Measurements from ENCODE around the gene SARNP. TPM values are rescaled to one million over a fixed set of nuclear protein-coding genes. Genes with fewer than 3 reads are reported as not detected.

The SARNP gene
- total and polyA plus RNA-seq, 2 experiments from 2014 or later: 103 to 118 TPM

GRCh38 chr12:55724940-55725309, 92.6 kb downstream of the SARNP start:
- no peaks in the 10 kb centered on the region for H3K36me3 ChIP-seq (replicated peaks; ENCODE audit: insufficient read depth, low read depth)
- H3K27me3 ChIP-seq: no peaks in the 10 kb centered on the region
- no peaks in the 10 kb centered on the region for H3K9me3 ChIP-seq (ENCODE audit: low read depth)
- no peak overlapping the region for H3K4me3 ChIP-seq
- H4K20me1 ChIP-seq (ENCODE audit: insufficient read depth, poor library complexity, severe bottlenecking): peaks cover 26% of the 10 kb centered on the region
- H3K4me2 ChIP-seq: no peak overlapping the region
- H3K9me2 ChIP-seq (replicated peaks; ENCODE audit: insufficient read depth): no peaks in the 10 kb centered on the region
- no peak overlapping the region for H2AFZ ChIP-seq
- H3K27ac ChIP-seq: no peak overlapping the region
- peaks cover 15% of the 10 kb centered on the region for H3K4me1 ChIP-seq (ENCODE audit: insufficient read depth)
- H3K79me2 ChIP-seq: peaks cover 40% of the 10 kb centered on the region
- no peak for TF ChIP-seq EZH2phosphoT487 (IDR thresholded peaks at IDR 0.05; ENCODE audit: low read depth, severe bottlenecking, unreplicated experiment)
- TF ChIP-seq EZH2 (IDR thresholded peaks at IDR 0.05; ENCODE audit: borderline replicate concordance): no peak
- no peak for TF ChIP-seq CTCF (IDR thresholded peaks at IDR 0.05; ENCODE audit: poor library complexity)
- 84% methylated on average over 3 of the region's 3 CpGs for WGBS (ENCODE audit: low lambda C conversion rate, missing lambda C conversion rate)
- no peak for DNase-seq (ENCODE audit: low spot score)

- Histone ChIP-seq H3K9me2 (replicated peaks; ENCODE audit: insufficient read depth) (no peaks in the 10 kb centered on the region), H3K4me1 (ENCODE audit: insufficient read depth) (peaks cover 20% of the 10 kb centered on the region), H2AFZ (no peak overlapping the region), H3K9me3 (ENCODE audit: low read depth) (no peaks in the 10 kb centered on the region), H3K79me2 (peaks cover 40% of the 10 kb centered on the region), H3K4me3 (no peak overlapping the region), H4K20me1 (ENCODE audit: insufficient read depth, poor library complexity, severe bottlenecking) (peaks cover 26% of the 10 kb centered on the region), H3K4me2 (no peak overlapping the region), H3K27ac (peak overlapping the region; percentile 35), H3K36me3 (replicated peaks; ENCODE audit: insufficient read depth, low read depth) (no peaks in the 10 kb centered on the region), H3K27me3 (no peaks in the 10 kb centered on the region)
- WGBS (ENCODE audit: low lambda C conversion rate, missing lambda C conversion rate): 71% methylated on average over 11 of the region's 11 CpGs
- TF ChIP-seq EZH2 (IDR thresholded peaks at IDR 0.05; ENCODE audit: borderline replicate concordance): no peak
- TF ChIP-seq CTCF (IDR thresholded peaks at IDR 0.05; ENCODE audit: poor library complexity): peak; percentile 56
- DNase-seq (ENCODE audit: low spot score): peak; percentile 79
Observed at GRCh38 chr12:55724226-55724939, 93.1 kb downstream of the SARNP start.

DNA sequence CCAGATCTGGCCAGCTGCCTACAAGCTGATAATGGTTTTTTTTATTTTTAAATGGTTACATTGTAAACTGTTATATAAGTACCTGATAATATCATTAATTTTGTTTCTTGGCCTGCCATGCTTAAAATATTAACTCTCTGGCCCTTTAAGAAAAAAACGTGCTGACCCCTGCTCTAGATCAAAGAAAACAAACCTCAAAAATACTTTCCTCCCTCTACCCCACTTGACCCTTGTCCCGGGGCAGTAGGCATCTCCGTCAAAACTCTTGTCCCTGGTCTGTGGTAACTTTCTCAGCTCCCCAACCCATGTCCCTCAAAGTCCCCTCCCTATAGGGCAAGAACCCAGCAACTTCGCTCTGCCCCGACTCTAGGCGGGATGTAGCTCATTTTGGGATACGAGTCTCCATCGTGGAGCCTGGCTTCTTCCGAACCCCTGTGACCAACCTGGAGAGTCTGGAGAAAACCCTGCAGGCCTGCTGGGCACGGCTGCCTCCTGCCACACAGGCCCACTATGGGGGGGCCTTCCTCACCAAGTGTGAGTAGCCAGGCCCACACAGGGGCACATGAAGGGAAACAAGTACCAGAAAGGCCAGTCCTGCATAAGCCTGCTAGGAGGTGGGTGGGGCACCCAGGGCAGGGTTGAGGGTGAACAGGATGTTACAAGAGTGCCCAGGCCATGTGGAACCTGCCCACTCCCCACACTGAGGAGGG, 93.9 kb downstream of the SARNP start:
- 84% methylated on average over 10 of the region's 10 CpGs for WGBS (ENCODE audit: low lambda C conversion rate, missing lambda C conversion rate)
- Histone ChIP-seq H3K36me3 (replicated peaks; ENCODE audit: insufficient read depth, low read depth) (no peaks in the 10 kb centered on the region), H3K9me2 (replicated peaks; ENCODE audit: insufficient read depth) (no peaks in the 10 kb centered on the region), H3K27me3 (no peaks in the 10 kb centered on the region), H3K4me2 (peak overlapping the region; percentile 5), H3K9me3 (ENCODE audit: low read depth) (no peaks in the 10 kb centered on the region), H3K79me2 (peaks cover 42% of the 10 kb centered on the region), H3K27ac (peak overlapping the region; percentile 50), H3K4me1 (ENCODE audit: insufficient read depth) (peaks cover 25% of the 10 kb centered on the region), H3K4me3 (no peak overlapping the region), H4K20me1 (ENCODE audit: insufficient read depth, poor library complexity, severe bottlenecking) (peaks cover 26% of the 10 kb centered on the region), H2AFZ (no peak overlapping the region)
- no peak for DNase-seq (ENCODE audit: low spot score)
- TF ChIP-seq EZH2 (IDR thresholded peaks at IDR 0.05; ENCODE audit: borderline replicate concordance): no peak
- TF ChIP-seq EZH2phosphoT487 (IDR thresholded peaks at IDR 0.05; ENCODE audit: low read depth, severe bottlenecking, unreplicated experiment): no peak

GRCh38 chr12:55722948-55723347, 94.6 kb downstream of the SARNP start:
- H3K4me1 ChIP-seq (ENCODE audit: insufficient read depth): peaks cover 25% of the 10 kb centered on the region
- 96% methylated on average over 8 of the region's 8 CpGs for WGBS (ENCODE audit: low lambda C conversion rate, missing lambda C conversion rate)
- H3K27me3 ChIP-seq: no peaks in the 10 kb centered on the region
- H2AFZ ChIP-seq: no peak overlapping the region
- H3K27ac ChIP-seq: peak overlapping the region; percentile 50
- TF ChIP-seq EZH2phosphoT487 (IDR thresholded peaks at IDR 0.05; ENCODE audit: low read depth, severe bottlenecking, unreplicated experiment) (no peak), CTCF (IDR thresholded peaks at IDR 0.05; ENCODE audit: poor library complexity) (no peak), EZH2 (IDR thresholded peaks at IDR 0.05; ENCODE audit: borderline replicate concordance) (no peak)
- H3K79me2 ChIP-seq: peaks cover 42% of the 10 kb centered on the region
- DNase-seq (ENCODE audit: low spot score): no peak
- H3K9me3 ChIP-seq (ENCODE audit: low read depth): no peaks in the 10 kb centered on the region
- H3K9me2 ChIP-seq (replicated peaks; ENCODE audit: insufficient read depth): no peaks in the 10 kb centered on the region
- no peaks in the 10 kb centered on the region for H3K36me3 ChIP-seq (replicated peaks; ENCODE audit: insufficient read depth, low read depth)
- H3K4me3 ChIP-seq: no peak overlapping the region
- peaks cover 23% of the 10 kb centered on the region for H4K20me1 ChIP-seq (ENCODE audit: insufficient read depth, poor library complexity, severe bottlenecking)
- peak overlapping the region; percentile 15 for H3K4me2 ChIP-seq

Data from hepatocyte (in vitro differentiated cells).